GM18520 (cell line): Measurements from ENCODE around the gene PARM1.

Source experiments
- ATAC-seq: cut with Tn5 transposase; IDR thresholded peaks from one replicate; pipeline ENCODE4 v1.9.1; 2021; ENCODE audit not compliant: unreplicated experiment

PARM1 gene

GRCh38 chr4:75018811-75019479 lies 86.0 kb downstream of the PARM1 start:
- ATAC-seq = no peak

- no peak for ATAC-seq
Measured at GRCh38 chr4:75025431-75025830, 92.5 kb downstream of the PARM1 start.

- no peak for ATAC-seq
Measured at GRCh38 chr4:75028196-75028854, 95.4 kb downstream of the PARM1 start.

- no peak for ATAC-seq
Measured at GRCh38 chr4:75030028-75030427, 97.1 kb downstream of the PARM1 start.

GRCh38 chr4:75030649-75031235 lies 97.8 kb downstream of the PARM1 start:
- no peak for ATAC-seq

- no peak for ATAC-seq
Measured at GRCh38 chr4:75031775-75032174, 98.9 kb downstream of the PARM1 start.

- no peak for ATAC-seq
Measured at GRCh38 chr4:75034523-75034922, 101.6 kb downstream of the PARM1 start.

GRCh38 chr4:75035321-75035720 lies 102.4 kb downstream of the PARM1 start:
- no peak for ATAC-seq

- no peak for ATAC-seq
Measured at GRCh38 chr4:75036046-75036830, 103.3 kb downstream of the PARM1 start.

GRCh38 chr4:75037252-75037651 lies 104.3 kb downstream of the PARM1 start:
- no peak for ATAC-seq

GRCh38 chr4:75038376-75038775 lies 105.5 kb downstream of the PARM1 start:
- no peak for ATAC-seq

- no peak for ATAC-seq
Measured at GRCh38 chr4:75040703-75041102, 107.8 kb downstream of the PARM1 start.

- no peak for ATAC-seq
Measured at GRCh38 chr4:75042601-75043208, 109.8 kb downstream of the PARM1 start.

- ATAC-seq = no peak
Measured at GRCh38 chr4:75046226-75046625, 113.3 kb downstream of the PARM1 start.

GRCh38 chr4:75046641-75047040 lies 113.7 kb downstream of the PARM1 start:
- ATAC-seq = no peak

GRCh38 chr4:75048208-75048879 lies 115.4 kb downstream of the PARM1 start:
- ATAC-seq = no peak

- ATAC-seq = no peak
Measured at GRCh38 chr4:75051431-75051830, 118.5 kb downstream of the PARM1 start.

- no peak for ATAC-seq
Measured at GRCh38 chr4:75053352-75053751, 120.4 kb downstream of the PARM1 start.

- ATAC-seq = no peak
Measured at GRCh38 chr4:75054078-75054477, 121.2 kb downstream of the PARM1 start.

- no peak for ATAC-seq
Measured at GRCh38 chr4:75056277-75056676, 123.4 kb downstream of the PARM1 start.

- ATAC-seq = no peak
Measured at GRCh38 chr4:75057369-75057768, 124.5 kb downstream of the PARM1 start.
